Measurements from ENCODE around the gene CLMN.
"Not testable (repeated sequence)": the region's sequence is repeated elsewhere in the genome, so short reads cannot be mapped to it uniquely, and the experiment has no call there.

Gene CLMN

GRCh38 chr14:95215094-95215725 is 104.5 kb downstream of the CLMN start:
- no peak for DNase-seq

- no peak for DNase-seq
Observed at GRCh38 chr14:95213774-95214173, 105.9 kb downstream of the CLMN start.

- DNase-seq: no peak
Observed at GRCh38 chr14:95211721-95212504, 107.8 kb downstream of the CLMN start.

DNA sequence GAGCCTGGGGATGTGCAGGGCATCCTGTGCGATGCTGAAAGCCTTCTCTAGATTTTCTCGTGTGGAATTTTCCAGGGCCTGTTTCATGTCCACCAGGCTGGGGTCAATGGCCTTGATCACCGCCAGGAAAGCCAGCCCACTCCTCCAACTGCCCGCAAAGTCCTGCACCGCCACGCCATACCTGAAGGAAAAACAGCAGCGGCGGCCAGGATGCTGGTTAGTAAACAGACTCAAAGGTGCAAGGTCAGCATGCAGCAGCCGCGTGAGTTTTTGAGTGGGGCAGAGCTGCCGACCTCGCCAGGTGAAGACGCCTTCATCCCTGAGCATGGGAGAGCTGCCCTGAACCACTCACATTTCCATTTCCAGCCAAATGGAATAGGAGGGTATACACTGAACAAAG is 109.0 kb downstream of the CLMN start:
- no peak for DNase-seq

DNA sequence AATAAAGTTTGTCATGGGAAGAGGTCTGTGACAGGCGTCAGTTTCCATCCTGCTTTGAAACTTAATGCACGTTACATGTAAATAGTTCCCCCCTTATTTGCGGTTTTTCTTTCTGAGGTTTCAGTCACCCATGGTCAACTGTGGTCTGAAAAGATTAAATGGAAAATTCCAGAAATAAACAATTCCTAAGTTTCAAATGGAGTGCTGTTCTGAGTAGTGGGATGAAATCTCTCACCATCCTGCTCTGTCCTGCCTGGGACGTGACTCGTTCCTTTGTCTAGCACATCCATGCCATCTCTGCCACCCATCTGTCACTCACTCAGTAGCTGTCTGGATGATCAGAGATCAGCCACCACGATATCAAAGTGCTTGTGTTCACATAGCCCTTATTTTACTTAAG is 111.1 kb downstream of the CLMN start:
- DNase-seq: no peak

DNA sequence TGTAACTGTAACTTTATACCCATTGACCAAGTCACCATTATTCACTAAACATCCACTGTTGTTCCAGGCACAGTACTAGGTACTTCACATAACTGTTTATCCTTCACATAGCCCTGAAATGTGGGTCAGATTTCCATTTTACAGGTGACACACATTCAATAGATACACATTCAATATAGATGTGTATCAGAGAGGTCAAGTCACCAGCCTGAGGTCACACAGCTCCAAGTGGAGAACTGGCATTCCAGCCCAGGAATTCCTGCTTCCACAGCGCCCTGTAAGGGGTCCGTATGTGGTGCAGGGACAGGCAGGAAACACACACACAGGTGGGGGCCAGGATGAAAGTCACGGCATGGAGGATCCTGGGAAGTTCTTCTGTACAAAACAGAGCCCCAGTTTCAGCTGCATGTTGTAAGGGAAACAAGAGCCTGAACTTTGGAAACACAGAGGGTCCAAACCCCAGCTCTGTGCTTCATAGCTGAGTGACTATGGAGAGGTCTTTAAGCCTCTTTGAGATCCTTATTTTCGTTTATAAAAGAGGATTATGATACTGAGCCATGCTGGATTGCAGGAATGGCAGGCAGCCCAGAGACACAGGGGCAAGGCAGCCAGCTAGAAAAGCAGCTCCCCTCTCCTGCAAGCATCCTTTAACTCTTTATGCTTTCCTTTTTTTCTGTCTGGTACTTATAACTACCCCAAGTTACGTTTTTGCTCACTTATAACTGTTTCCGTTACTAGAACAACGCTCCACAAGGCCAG is 112.1 kb downstream of the CLMN start:
- DNase-seq: no peak

DNA sequence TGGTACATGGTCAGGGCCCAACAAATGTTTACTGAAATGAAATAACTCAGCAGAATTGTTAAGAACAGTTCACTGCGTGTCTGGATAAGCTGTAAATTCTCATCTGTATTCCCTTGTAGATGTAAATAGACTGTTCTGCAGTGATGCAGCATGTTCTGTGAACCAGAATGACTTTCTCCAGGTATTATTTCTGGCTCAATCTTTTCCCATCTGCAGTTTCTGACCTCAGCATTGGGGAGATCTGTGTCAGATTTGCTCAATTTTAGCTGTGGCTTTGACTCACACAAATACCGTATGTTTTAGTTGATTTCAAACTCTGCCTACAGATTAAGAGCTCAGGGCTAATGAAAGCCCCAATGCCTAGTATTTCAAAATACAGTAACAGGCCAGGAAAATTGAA is 113.2 kb downstream of the CLMN start:
- no peak for DNase-seq

- no peak for DNase-seq
Observed at GRCh38 chr14:95204705-95205104, 115.0 kb downstream of the CLMN start.

DNA sequence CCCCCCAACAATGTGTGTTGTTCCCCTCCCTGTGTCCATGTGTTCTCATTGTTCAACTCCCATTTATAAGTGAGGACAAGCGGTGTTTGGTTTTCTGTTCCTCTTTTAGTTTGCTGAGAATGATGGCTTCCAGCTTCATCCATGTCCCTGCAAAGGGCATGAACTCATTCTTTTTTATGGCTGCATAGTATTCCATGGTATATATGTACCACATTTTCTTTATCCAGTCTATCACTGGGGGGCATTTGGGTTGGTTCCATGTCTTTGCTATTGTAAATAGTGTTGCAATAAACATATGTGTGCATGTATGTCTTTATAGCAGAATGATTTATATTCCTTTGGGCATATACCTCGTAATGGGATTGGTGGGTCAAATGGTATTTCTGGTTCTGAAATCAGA is 118.0 kb downstream of the CLMN start:
- not testable (repeated sequence) for DNase-seq

- no peak for DNase-seq
Observed at GRCh38 chr14:95200404-95200803, 119.3 kb downstream of the CLMN start.

- no peak for DNase-seq
Observed at GRCh38 chr14:95199298-95199983, 120.3 kb downstream of the CLMN start.

DNA sequence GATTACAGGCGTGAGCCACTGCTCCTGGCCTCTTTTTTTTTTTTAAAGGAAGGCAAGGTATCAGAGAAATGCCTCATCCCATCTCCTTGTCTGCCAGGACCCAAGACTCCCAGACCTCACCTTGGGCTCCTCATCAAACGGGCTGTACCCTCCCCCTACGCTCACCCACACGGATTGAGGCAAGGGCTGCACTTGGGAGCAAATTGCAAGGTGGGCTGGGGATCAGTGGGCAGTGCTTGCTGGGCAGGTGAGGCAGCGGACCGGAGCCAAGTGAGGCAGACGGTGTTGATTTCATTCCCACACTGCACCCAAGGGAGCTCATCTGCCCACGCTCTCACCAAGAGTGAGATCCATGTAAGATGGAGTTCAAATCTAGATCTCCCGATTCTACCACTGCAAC is 121.4 kb downstream of the CLMN start:
- DNase-seq: no peak

DNA sequence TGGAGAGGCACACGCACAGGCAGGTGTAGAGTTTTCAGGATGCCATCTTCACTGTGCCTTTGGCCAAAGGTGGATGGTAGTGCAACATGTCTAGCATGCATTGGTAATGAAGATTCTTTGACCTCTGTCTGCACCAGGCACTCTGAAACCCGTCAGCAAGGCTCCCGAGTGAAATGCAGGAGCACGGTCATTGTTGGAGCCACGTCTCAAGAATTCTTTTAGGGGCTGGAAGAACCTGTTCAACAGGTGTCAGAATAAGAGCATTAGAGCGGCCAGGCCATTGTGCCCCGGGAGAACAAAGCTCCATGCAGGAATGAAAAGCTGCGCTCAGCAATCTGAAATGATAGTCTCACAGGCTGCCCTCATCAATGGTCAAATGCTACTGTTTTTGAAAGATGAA is 122.2 kb downstream of the CLMN start:
- no peak for DNase-seq

- no peak for DNase-seq
Observed at GRCh38 chr14:95196826-95197545, 122.7 kb downstream of the CLMN start.

DNA sequence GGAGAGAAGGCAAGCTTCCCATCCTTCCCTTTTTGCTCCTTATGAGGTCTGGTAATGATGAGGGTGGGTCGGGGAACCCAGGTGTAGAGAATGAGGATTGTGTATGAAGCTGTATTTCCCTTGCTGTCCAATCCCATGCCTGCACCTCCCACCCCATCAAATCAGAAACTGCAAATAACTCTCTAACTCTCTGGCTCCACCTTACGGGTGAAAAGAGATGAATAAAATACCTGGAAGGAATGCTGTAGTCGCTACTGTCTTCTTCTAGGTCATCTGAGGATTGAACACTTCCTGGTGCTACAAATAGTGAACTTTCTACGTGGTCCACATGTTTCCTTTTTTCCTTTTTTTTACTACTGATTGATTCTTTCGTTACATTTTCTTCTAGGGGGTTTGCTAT is 123.4 kb downstream of the CLMN start:
- peak in 1 of 2 donors; percentile 32 for DNase-seq

- DNase-seq: no peak
Observed at GRCh38 chr14:95195031-95195430, 124.7 kb downstream of the CLMN start.

DNA sequence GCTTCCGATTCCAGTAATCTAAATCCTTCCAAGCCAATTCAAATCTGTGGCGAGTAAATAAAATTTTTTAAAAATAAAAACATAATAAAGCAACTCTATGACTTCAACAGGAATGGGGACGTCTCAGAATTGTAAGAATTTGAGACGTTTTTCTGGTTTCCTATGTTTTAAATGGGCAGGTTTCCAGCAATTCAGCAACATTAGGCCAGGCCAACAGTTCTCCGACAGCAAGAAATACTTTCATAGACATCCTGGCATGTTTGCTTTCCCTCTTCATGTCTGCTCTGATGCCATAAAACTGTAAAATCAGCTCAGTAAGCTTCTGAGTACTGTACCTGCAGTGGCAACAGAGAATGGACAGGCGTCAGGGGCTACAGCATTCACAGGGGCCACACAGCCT is 126.6 kb downstream of the CLMN start:
- no peak for DNase-seq

GRCh38 chr14:95192311-95192710 is 127.4 kb downstream of the CLMN start:
- no peak for DNase-seq

DNA sequence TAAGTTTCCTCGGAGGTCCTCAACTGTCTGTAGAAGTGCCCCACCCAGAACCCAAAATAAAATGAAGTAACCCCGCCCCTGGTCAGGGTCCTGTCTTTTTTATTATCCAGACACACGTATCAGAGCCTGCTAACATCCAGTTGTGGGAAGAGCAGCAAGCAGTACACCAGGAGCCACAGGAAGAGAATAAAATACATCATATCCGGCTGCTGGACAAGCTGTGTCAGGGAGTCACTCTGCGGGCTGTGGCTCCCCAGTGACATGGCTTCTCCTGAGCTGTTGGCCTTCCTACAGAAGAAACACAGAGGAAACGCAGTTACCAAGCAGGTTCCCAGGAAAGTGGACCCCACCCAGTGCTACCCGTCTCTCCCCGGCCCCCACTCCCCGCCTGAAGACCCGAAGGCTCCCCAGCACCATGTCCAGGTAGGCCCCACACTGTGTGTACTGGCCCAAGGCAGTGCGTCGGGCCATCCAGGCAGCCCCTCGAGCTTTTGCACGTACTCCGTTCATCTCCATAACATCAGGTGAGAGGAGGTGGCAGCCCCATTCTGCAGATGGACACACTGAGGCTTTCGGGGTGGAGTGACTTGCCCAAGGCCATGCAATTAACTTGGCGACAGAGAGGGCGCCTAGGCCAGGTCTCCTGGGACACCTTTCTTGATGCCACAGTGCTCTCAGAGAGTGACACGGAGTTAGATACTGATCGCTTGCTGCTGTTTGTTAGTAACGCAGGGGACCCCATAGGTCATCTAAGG is 128.1 kb downstream of the CLMN start:
- DNase-seq: no peak

DNA sequence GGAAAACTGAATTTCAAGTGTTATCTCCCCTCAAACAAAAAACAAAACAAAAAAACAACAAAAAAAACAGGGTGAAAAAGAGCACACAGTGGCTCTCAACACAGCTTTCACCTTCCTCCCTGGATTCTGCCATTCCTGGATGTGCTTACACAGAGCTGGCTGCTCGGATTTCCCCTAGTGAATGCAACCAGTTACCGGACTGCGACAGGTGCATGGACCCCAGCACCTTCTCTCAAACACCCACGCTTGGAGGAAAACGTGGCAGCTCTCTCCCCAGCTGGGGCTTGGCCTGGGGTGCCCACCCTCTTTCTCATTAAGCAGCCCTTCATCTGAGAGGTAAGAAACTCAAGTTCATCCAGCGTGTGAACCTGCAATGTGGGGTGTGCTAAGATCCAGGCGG is 128.9 kb downstream of the CLMN start:
- no peak for DNase-seq

GRCh38 chr14:95190346-95190840 is 129.3 kb downstream of the CLMN start:
- DNase-seq: no peak

Measured in CD4-positive, alpha-beta T cell treated with Interferon alpha-2 for 1 hour (primary cell).